NCI-H524 treated with DMSO at 0.1 percent for 48 hours (cell line): ENCODE results near the gene USP2.

Source experiments
- DNase-seq: peaks from one replicate; lab custom pipeline; 2025; lab: John Stamatoyannopoulos, UW

USP2 gene

GRCh38 chr11:119320776-119321524 is 60.5 kb downstream of the USP2 start:
- DNase-seq: no peak

GRCh38 chr11:119320240-119320775 is 61.2 kb downstream of the USP2 start:
- DNase-seq: no peak

- DNase-seq: no peak
These were observed 61.7 kb downstream of the USP2 start for GRCh38 chr11:119319700-119320239.

- DNase-seq: no peak
These were observed 62.3 kb downstream of the USP2 start for GRCh38 chr11:119319136-119319699.

- DNase-seq: no peak
These were observed 63.0 kb downstream of the USP2 start for GRCh38 chr11:119318240-119319135.

GRCh38 chr11:119317592-119318239 is 63.8 kb downstream of the USP2 start:
- no peak for DNase-seq

- DNase-seq: no peak
These were observed 64.5 kb downstream of the USP2 start, which contains the start of gene MCAM for GRCh38 chr11:119316729-119317591. Gene MCAM, minus strand, starts transcription at chr11:119317130. Its CDS starts 29 bp downstream, at chr11:119317101.

- DNase-seq: no peak
These were observed 65.3 kb downstream of the USP2 start for GRCh38 chr11:119316016-119316728.

- DNase-seq: no peak
These were observed 66.1 kb downstream of the USP2 start for GRCh38 chr11:119315131-119316015.

- DNase-seq: no peak
These were observed 66.8 kb downstream of the USP2 start for GRCh38 chr11:119314726-119315125.

GRCh38 chr11:119310682-119311052 is 70.8 kb downstream of the USP2 start:
- no peak for DNase-seq

GRCh38 chr11:119309953-119310681 is 71.4 kb downstream of the USP2 start:
- no peak for DNase-seq

GRCh38 chr11:119309411-119309810 is 72.1 kb downstream of the USP2 start:
- DNase-seq: no peak

GRCh38 chr11:119307974-119308373 is 73.5 kb downstream of the USP2 start:
- no peak for DNase-seq

GRCh38 chr11:119307219-119307618 is 74.3 kb downstream of the USP2 start:
- DNase-seq: no peak

GRCh38 chr11:119306373-119306890 is 75.1 kb downstream of the USP2 start:
- DNase-seq: no peak

GRCh38 chr11:119305556-119306372 is 75.7 kb downstream of the USP2 start:
- DNase-seq: no peak
